LNCAP (cell line): ENCODE data around the gene MED29.

Source experiments
- CTCF ChIP-seq: fragments of 450-650 bp; IDR thresholded peaks from 2 replicates; pipeline ENCODE4 v1.5.1; 2017; ENCODE audit warnings: mild to moderate bottlenecking

MED29 gene

GRCh38 chr19:39397360-39398296 lies 6.5 kb downstream of the MED29 start:
- peak; percentile 98 for TF ChIP-seq CTCF

- TF ChIP-seq CTCF = no peak
Observed at GRCh38 chr19:39398297-39398864, 7.2 kb downstream of the MED29 start.

DNA sequence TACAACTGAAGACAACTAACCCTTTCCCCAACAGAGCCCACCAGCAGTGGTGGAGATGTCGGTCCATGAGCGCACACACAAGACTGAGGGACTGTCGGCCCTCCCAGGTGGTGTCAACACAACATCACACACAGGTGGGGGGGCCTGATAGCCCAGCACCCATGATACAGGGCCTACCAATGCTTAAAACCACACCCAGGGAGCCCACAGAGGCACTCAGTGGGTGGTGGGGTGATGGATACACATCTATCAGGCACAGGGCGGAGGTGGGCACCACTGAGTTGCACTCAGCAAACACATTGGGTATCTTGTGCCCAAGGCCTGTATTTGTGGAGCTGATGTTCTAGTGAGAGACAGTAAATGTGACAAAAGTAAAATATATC lies 8.5 kb downstream of the MED29 start:
- no peak for TF ChIP-seq CTCF

- TF ChIP-seq CTCF = no peak
Observed at GRCh38 chr19:39400061-39400460, 8.9 kb downstream of the MED29 start.

- no peak for TF ChIP-seq CTCF
Observed at GRCh38 chr19:39401070-39401548, 9.9 kb downstream of the MED29 start.

DNA sequence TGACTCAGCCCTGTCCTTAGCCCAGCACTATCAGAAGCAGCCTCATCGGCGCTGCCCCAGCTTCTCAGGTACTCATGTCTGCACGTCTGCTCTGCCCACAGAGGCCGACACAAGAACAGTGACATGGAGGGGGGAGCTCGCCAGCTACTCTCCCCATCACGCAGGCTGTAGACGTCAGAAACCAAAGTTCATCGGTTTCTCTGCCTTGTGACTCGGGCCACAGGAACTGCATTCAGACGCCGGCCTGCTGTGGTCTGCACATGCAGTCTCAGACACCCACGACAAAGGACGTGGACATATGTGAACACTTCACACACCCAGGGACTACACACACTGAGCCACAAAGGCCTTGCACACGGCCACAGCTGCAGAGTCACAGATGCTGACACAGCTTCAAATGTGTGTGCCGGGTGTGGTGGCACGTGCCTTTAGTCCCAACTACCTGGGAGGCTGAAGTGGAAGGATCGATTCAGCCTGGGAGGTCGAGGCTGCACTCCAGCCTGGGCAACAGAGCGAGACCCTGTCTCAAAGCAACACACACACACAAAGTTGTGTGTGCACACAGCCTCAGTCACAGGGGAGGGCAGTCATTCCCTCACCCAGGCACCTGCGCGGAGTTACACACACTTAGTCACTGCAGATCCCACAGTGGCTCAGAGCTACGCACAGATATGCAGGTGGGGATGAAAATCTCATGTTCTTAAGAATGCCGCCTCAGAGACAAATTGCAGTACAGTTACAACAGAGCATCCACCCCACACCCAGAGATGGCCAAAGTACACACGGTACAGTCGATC lies 10.6 kb downstream of the MED29 start:
- TF ChIP-seq CTCF = no peak
